Measurements from ENCODE around the gene LST1.
"Not testable (repeated sequence)": the region's sequence is repeated elsewhere in the genome, so short reads cannot be mapped to it uniquely, and the experiment has no call there.

The LST1 gene

GRCh38 chr6:31586008-31586407 is at the start of gene LST1:
Gene LST1, plus strand, starts transcription at chr6:31586277. Its CDS starts 1,023 bp downstream, at chr6:31587300.
- no peak for DNase-seq (ENCODE audit: low read depth)

- no peak for DNase-seq (ENCODE audit: low read depth)
These were observed 47.2 kb upstream of the LST1 start for GRCh38 chr6:31538805-31539400.

- DNase-seq (ENCODE audit: low read depth), result no peak
These were observed 45.4 kb upstream of the LST1 start for GRCh38 chr6:31540640-31541039.

- DNase-seq (ENCODE audit: low read depth), result no peak
These were observed 44.9 kb upstream of the LST1 start for GRCh38 chr6:31541059-31541657.

GRCh38 chr6:31541658-31542521 is 44.2 kb upstream of the LST1 start, which contains the start of gene DDX39B:
Gene DDX39B, minus strand, starts transcription at chr6:31542003. Its CDS starts 1,471 bp downstream, at chr6:31540532.
- peak; percentile 94 for DNase-seq (ENCODE audit: low read depth)

- DNase-seq (ENCODE audit: low read depth), result no peak
These were observed 42.4 kb upstream of the LST1 start for GRCh38 chr6:31543639-31544038.

GRCh38 chr6:31544676-31545075 is 41.4 kb upstream of the LST1 start:
- DNase-seq (ENCODE audit: low read depth), result no peak

GRCh38 chr6:31545291-31545690 is 40.8 kb upstream of the LST1 start:
- no peak for DNase-seq (ENCODE audit: low read depth)

- peak; percentile 84 for DNase-seq (ENCODE audit: low read depth)
These were observed 39.6 kb upstream of the LST1 start, which contains the start of gene ATP6V1G2 for GRCh38 chr6:31546339-31546957. Gene ATP6V1G2, minus strand, starts transcription at chr6:31546608. Its CDS starts 49 bp downstream, at chr6:31546559.

- peak; percentile 94 for DNase-seq (ENCODE audit: low read depth)
These were observed 38.9 kb upstream of the LST1 start, which contains the start of gene NFKBIL1 for GRCh38 chr6:31546958-31547726. Gene NFKBIL1, plus strand, starts transcription at chr6:31547608. Its CDS starts 87 bp downstream, at chr6:31547695.

GRCh38 chr6:31547727-31548543 is 38.1 kb upstream of the LST1 start:
- no peak for DNase-seq (ENCODE audit: low read depth)

- DNase-seq (ENCODE audit: low read depth), result no peak
These were observed 37.6 kb upstream of the LST1 start for GRCh38 chr6:31548544-31548873.

- not testable (repeated sequence) for DNase-seq (ENCODE audit: low read depth)
These were observed 34.7 kb upstream of the LST1 start for GRCh38 chr6:31551371-31551770.

- no peak for DNase-seq (ENCODE audit: low read depth)
These were observed 29.8 kb upstream of the LST1 start for GRCh38 chr6:31556307-31556706.

- no peak for DNase-seq (ENCODE audit: low read depth)
These were observed 28.4 kb upstream of the LST1 start for GRCh38 chr6:31557443-31558317.

GRCh38 chr6:31558318-31558625 is 27.8 kb upstream of the LST1 start:
- no peak for DNase-seq (ENCODE audit: low read depth)

GRCh38 chr6:31558631-31559500 is 27.2 kb upstream of the LST1 start:
- DNase-seq (ENCODE audit: low read depth), result no peak

- no peak for DNase-seq (ENCODE audit: low read depth)
These were observed 26.5 kb upstream of the LST1 start for GRCh38 chr6:31559606-31559957.

All from GM04504 (cell line).